HG02884 (cell line): ENCODE results near the gene CROCC.

Source experiments
- ATAC-seq: cut with Tn5 transposase; IDR thresholded peaks from one replicate; pipeline ENCODE4 v1.9.1; 2021; ENCODE audit warnings: mild to moderate bottlenecking, moderate library complexity; ENCODE audit not compliant: unreplicated experiment

Gene CROCC

DNA sequence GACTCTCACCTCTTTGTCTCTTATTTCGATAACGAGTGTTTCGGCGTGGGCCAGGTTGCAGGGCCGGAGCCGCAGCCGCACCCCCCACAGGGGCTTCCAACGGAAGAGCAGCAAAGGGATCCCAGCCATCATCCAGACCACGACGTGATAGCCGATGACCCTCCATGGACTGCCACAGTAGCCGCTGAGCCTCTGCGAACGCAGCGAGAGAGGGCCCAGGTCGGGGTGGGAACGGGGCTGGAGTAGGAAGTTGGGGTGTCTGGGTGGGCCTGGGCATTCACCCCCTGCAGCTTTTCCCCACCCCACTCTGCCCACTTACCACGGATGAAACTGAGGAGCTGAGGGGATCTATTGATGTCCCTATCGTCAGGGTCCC is 83.6 kb downstream of the CROCC start:
- ATAC-seq = no peak

DNA sequence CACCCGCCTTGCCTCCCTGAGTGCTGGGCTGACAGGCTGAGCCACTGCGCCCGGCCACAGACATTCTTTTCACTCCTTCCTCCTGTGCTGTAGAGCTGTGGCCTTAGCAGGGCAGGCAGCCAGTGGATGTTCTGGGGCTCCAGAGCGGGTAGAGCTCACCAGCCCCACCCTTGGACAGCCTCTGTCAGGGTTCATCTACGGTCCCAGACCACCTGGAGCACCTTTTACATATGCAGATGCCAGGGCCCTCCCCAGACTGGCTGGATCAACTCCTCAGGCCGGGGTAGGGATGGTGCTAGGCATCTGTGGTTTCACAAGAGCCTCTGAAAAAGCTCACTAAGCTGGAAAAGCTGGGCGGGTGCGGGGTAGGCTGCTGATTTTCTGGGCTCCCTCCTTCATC is 85.4 kb downstream of the CROCC start:
- no peak for ATAC-seq

DNA sequence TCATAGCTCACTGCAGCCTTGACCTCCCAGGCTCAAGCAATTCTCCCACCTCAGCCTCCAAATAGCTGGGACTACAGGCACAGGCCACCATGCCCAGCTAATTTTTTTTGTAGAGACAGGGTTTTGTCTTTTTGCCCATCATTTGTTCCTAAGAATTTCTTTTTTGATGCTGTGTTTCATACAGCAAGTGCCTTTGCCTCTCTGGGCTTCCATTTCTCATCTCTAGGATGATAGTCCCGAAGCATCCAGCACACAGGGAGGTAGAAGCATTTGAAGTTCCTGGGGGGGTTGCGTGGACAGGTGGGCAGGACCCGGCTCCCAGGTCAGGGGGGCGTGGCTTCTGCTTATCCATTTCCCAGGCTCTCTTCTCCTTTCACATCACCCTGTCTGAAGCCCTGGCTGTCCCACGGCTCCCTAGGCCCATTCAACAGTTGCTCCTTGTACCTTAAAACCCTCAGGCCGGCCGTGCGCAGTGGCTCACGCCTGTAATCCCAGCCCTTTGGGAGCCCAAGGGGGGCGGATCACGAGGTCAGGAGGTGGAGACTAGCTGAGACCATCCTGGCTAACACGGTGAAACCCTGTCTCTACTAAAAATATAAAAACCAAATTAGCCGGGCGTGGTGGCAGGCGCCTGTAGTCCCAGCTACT is 86.6 kb downstream of the CROCC start:
- ATAC-seq = no peak

DNA sequence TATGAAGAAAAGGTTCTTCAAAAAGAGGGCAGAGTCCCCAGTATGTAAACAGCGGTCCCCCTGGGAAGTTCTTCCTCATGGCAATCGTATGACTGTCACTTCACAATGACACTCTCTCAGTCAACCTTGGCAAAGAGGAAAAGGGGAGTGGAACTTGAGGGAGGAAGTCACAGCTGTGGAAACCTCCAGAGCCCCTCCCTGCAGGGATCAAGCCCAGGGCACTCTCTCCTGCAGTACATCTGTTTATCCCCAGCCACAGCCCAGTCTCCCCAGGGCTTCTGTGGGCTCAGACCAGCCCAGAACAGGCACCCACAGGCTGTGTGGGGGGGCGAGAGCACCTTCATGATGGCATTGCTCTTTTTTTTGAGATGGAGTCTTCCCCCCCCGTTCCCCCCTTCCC is 88.0 kb downstream of the CROCC start:
- no peak for ATAC-seq

DNA sequence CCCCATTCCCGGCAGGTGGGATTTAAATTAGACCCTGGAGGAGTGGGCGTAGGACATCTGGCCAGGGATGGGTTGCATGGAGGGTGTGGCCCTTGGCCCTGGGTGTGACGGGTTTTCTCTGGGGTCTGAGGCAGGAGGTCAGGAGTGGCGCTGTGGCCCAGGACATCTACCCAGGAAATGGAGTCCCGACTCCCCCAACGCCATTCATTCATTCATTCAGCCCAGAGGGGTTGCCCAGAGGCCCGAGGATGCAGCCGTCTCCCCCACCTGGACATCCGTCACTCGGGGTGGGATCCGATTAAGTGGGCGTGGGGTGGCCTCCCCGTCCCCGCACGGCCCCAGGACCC is 89.3 kb downstream of the CROCC start:
- ATAC-seq = no peak

DNA sequence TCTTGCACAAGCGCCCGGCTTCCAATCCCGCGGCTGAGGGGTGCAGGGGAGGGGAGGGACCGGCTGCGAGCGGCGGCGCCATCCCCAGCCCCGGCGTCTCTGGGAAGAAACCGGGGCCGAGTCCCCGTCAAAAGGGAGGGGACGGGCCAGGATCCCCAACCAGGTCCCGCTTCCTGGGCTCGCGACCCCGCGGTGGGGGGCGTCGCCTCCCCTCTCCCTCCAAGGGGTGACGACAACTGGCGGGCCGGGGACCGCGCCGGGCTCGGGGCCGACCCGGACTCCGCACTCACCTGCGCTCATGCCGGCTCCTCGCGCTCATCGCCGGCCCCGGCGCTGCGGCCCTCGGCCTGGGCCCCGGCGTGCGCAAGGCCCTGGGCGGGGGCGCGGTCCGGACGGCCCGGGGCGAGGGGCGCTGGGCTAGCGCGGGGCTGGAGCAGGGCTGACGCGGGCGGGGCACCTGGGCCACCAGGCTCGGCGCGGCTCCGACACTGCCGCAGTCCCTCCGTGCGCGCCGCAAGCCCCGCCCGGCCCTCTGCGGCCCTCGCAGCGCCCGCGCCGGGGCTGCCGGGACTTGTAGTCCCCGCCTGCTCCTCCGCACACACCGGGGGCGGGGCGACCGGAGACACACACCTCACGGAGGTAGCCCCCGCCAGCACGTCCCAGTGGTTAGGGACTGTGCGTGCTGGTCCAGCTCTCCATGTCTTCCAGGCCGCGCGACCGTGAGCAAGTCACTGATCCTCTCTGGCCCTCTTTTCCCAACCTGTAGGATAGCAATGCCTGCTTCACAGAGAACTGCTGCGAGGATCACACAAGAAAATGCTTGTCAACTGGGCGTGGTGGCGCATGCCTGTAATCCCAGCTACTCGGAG is 89.9 kb downstream of the CROCC start, which contains the start of gene ATP13A2:
Gene ATP13A2, minus strand, starts transcription at position 490 of the 869 bp plus-strand sequence. Its CDS starts 190 bp downstream, at position 300.
- peak; percentile 79 for ATAC-seq

DNA sequence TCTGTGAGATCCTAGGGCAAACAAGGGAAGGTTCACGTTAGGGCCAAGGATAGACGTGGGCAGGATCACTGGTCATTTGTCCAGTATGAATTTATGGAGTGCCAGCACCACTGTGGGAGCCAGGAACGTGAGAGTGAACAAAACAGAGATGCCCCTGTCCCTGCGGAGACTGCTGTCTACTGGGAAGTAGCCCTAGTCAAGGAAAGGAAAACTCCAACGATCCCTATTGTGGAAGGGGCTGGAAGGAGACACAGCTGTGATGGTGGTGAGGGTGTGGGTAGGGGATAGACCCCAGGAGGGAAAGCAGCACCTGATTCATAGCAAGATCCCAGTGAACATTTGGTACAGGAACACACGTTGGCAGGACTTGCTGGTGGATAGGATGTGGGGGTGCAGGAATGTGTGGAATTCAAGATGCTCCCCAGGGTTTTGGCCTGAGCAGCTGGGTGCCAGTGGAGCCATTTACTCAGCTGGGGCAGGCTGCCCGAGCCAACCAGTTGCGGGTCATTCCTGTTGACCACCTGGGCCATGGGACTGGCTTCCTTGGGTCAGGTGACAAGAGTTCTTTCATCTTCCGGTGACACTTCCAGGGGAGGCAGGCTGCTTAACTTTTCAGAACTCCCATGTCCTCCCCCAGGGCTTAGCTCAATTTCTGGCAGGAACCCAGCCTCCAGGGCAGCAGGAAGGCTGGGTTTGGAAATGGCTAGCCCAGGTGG is 91.2 kb downstream of the CROCC start:
- ATAC-seq = no peak

DNA sequence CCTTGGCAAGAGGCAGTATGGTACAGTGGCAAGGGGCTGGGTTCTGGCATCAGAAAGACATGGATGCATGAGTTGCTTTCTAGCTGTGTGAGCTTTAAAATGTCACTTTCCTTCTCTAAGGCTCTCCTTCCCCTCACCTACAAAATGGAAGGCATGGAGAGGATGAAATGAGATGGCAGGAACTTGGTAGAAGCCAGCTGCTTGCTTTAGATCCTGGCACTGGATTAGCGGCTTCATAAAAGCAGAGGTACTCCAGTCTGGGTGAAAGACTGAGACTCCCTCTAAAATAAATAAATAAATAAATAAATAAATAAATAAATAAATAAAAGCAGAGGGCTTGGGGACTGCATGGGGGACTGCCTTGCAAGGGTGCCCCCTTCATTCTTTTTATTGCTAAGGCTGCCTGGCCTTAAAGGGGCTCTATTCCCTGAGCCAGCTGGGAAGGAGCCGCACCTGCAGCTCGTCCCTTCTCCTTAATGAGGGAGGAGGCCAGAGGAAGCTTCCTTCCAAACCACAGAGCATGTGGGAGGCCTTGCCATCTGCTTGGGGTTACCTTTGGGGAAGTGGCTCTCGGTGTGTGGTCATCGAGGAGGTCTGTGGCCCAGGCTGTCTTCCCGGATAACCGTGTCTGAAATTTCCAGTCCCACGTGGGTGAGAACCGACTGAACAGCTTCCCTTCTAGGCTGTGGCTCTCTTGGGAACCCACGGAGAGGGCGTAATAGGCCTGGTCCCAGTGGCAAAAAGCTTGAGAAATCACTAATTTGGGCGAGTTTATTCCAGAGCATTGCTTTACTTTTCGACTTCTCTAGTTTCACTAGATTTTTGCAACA is 92.0 kb downstream of the CROCC start:
- no peak for ATAC-seq

DNA sequence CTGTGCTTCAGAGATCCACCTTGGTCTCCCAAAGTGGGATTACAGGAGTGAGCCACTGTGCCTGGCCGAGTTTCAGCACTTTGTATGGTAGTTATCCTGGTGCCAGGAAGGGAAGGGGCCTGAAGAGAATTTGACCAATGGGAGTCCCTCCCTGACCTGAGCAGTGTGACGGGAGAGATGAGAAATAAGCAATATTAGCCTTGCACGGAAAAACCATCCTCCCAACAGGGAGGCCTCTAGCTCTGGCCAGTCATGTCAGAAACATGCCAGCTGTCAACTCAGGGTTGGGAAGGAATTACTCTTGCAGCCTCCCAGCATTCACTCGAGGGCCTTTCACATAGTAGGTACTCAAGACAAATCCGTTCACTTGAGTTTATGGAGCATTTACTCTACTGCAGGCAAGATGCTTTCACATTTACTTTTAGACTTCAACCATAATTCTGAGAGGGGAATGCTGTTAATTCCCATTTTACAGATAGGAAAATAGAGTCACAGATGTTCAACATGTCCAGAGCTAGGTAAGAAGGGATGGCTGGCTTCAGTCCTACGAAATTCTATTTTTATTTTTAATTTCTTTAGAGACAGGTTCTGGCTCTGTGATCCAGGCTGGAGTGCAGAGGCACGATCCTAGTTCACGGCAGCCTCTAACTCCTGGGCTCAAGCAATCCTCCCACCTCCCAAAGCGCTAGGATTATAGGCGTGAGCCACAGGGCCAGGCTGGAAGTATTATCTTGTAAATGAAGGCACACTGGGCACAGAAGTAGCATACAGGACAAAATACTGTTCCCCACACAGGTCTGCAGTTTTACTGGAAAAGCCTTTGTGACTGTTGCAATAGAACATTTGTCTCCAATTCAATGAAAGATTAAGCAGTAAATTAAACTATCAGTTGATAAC is 93.2 kb downstream of the CROCC start:
- no peak for ATAC-seq

DNA sequence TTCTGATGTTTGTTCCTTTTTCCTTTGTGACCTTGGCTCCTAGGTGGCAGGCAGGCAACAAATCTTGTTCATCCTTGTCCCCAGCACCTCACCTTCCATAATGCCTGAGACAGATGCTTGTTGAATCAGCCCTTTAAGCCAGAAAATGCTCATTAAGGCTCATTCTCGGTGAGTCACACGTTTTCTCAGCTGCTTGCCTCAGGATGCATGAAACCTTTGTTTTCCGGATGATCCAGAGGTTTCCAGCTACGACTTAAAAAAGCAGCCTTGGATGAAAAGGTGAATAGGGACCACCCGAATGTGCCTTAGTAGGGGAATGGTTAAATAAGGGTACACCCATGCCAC is 94.6 kb downstream of the CROCC start:
- ATAC-seq = no peak

DNA sequence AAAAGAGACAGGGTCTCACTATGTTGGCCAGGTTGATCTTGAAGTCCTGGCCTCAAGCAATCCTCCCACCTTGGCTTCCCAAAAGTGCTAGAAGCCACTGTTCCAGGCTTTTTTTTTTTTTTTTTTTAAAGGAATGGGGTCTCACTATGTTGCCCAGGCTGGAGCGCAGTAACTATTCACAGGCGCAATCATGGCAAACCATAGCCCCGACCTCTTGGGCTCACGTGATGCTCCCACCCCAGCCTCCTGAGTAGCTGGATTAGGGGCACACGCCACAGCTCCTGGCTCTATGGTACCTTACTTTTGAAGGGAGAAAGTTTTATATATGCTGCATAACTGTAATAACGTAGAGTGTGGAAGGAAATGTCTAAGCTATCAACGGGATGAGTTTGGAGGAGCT is 95.7 kb downstream of the CROCC start:
- ATAC-seq = no peak

DNA sequence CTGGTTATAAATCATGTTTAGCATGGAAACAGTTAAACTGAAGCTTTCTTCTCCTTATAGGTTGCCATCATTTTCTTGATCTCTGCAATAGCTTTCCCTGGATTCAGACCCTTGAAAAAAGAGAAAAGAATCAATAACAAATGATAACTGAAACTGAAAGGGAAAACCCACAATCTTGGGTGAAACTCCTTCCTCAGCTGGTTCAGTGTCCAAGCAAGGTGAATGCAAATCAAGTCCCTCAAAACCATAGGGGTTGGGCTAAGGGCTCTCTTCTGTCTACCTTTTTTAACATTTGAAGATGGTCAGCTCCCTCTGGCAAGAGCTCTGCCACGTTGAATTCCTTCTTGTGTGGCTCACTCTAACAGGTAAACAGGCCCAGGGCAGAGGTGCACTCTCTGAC is 97.1 kb downstream of the CROCC start:
- no peak for ATAC-seq

DNA sequence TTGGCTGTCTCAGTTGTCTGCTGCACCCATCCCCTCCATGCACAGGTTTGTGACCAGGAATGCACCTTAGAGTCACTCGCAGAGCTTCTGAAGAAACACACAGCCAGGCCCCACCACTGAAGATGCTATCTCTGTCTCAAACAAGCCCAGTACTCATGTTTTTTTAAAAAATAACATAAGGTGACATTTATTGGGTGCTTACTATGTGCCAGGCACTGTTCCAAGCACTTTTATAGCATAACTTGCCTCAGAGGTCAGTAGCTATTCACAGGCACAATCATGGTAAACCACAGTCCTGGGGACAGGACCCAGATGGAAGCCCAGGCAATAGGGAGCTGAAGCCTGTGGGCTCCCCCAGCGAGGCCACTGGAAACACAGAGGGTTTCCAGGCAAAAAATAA is 98.8 kb downstream of the CROCC start:
- no peak for ATAC-seq

DNA sequence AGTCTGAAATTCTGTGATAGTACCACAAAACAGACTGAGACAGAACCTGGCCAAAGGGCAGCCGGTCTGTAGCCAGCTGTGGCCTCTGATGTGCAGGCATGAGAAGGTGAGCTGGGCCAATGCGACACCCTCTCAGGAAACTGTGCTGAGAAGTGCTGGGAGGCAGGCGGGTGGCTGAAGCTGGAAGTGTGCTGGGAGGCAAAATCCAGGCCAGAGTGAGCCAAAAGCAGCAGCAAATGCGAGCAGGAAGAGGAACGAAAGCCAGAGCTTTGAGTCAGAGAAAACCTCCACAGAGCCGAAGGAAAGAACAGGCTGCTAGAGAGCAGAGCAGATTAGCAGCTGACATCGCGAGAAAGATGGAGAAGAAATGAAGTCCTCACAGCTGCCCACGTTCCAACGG is 100.2 kb downstream of the CROCC start:
- ATAC-seq = no peak
